ENCODE measurements around the gene PSMD9. TPM values are rescaled to one million over a fixed set of nuclear protein-coding genes. Genes with fewer than 3 reads are reported as not detected.
A peak's percentile ranks its signal among the peaks of the same experiment; 100 is the strongest.
"Not testable (repeated sequence)": the region's sequence is repeated elsewhere in the genome, so short reads cannot be mapped to it uniquely, and the experiment has no call there.

PSMD9 gene, protein sequence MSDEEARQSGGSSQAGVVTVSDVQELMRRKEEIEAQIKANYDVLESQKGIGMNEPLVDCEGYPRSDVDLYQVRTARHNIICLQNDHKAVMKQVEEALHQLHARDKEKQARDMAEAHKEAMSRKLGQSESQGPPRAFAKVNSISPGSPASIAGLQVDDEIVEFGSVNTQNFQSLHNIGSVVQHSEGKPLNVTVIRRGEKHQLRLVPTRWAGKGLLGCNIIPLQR
- 40.4 and 54.3 TPM in 2 replicates for total RNA-seq (2014; rRNA removed; shearing (Covaris generic))

GRCh38 chr12:121888478-121889273, at the start of gene PSMD9:
PSMD9 (plus strand) TSS chr12:121888790; CDS start chr12:121888857, 67 bp downstream.
- peak; percentile 94 for DNase-seq (ENCODE audit: low read depth)

DNA sequence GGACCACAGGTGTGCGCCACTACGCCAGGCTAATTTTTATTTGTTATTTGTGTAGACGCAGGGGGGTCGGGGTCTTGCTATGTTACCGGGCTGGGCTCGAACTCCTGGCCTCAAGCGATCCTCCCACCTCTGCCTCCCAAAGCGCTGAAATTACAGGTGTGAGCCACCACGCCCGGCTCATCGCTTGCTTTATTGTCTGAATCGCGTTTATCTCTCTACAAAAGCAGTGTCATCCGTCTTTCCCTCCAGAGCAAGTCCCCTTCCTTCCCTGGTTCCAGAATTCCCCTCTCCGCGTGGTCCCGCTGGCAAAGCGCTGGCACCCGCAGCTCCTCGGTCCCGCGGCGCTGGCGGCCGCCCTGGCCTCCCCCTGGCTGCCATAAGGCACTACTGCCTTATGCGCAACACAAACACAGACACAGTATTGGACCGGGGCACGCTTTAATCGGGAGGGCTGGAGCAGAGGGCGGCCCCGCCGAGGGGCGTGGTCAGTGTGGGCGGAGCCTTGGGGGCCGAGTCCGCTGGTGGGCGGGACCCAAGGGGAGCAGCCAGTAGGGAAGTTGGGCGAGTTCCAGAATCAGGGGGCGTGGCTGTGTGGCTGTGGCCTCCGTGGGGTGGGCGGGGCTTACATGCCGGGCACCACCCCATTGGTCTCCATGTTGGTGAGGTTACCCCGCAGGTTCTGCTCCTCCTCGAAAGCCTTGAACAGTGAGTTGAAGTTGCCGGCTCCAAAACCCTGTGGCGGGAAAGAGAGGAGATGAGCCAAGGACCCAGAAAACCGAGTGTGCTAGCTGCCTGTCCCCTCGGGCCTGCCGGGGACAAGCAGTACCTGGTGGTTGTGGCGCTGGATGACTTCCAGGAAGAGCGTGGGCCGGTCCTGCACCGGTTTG, 49.2 kb upstream of the PSMD9 start:
- DNase-seq (ENCODE audit: low read depth), result peak; percentile 94

DNA sequence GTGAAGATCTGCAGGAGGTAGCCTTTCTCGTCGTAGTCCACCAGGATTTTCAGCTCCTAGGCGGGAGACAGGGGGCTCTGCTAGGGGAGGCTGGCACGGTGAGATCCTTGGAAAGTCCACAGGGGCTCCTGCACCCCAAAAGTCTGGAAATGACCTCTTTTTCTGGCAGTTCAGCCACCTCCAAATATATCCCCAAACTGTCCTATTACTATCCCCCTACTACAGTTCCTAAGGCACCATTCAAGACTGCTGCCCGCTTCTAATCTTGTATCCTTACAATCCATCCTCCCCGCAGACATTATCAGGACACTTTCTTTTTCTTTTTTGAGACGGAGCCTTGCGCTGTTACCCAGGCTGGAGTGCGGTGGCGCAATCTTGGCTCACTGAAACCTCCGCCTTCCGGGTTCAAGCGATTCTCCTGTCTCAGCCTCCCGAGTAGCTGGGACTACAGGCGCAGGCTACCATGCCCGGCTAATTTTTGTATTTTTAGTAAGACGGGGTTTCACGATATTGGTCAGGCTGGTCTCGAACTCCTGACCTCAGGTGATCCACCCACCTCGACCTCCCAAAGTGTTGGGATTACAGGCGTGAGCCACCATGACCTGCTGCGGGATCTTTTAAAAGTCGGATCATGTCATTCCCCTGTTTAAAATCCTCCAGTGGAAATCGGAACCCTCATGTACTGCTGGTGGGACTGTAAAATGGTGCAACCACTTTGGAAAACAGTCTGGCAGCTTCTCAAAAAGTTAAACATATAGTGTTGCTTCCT, 48.4 kb upstream of the PSMD9 start:
- DNase-seq (ENCODE audit: low read depth), result no peak

DNA sequence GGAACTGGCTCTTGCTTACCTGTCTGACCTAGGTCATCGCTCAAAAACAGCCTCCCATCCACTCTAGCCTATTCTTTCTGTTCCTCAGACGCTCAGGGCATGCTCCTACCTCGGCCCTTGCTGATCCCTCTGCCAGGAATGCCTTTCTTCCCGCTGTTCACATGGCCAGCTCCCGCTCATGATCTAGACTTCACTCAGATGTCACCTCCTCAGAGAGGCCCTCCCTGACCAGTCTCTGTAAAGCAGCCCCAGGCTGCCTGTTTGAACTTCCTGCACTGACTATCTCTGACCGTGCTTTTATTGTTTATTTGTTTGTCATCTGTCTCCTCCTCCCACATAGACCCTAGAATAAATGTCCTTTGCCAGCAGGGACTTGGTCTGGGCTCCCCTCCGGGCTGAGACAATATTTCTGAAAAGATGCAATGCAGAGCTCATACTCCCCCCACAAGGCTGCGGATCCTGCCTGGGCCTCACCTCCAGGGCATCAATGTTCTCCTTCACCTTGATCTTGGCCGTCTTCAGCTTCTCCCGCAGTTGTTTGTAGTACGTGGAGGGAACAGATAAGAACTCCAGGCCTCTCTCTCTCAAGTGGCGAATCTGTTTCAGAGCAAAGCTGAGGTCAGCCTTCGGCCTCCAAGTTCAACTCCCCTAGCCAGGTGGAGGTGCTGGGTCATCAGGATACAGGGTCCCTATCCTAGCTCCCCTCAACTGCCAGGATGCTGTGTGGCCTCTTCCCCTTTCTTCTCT, 45.2 kb upstream of the PSMD9 start:
- no peak for DNase-seq (ENCODE audit: low read depth)

- no peak for DNase-seq (ENCODE audit: low read depth)
These were observed 42.9 kb upstream of the PSMD9 start for GRCh38 chr12:121845701-121846100.

GRCh38 chr12:121849211-121849610, 39.4 kb upstream of the PSMD9 start:
- DNase-seq (ENCODE audit: low read depth), result no peak

DNA sequence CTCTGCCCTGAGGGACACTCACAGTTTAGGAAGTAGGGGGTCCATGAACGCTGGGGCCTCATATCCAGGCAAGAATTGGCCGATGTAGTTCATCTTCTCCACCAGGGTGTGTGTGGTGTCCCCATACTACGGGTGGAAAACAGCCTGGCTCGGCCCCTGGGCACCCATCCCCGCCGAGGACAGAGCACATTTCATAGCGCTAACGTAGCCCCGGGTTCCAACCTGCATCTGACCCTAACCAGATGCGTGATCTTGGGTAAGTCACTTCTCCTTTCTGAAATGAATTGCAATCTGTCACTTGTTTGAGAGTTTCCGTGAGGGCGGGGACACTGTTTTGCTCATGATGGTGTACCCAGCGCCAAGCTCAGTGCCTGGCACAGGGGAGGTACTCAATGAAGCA, 38.9 kb upstream of the PSMD9 start:
- no peak for DNase-seq (ENCODE audit: low read depth)

DNA sequence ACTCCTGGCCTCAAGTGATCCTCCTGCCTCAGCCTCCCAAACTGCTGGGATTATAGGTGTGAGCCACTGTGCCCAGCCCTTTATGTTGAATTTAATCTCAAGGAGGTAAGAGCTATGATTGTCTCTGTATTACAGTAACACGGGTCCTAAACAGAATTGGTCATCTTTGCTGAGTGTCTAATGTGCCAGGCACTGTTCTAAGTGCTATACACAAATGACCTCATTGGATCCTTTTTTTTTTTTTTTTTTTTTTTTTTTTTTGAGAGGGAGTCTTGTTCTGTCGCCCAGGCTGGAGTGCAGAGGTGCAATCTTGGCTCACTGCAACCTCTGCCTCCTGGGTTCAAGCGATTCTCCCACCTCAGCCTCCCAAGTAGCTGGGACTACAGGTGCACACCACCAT, 36.2 kb upstream of the PSMD9 start:
- DNase-seq (ENCODE audit: low read depth), result not testable (repeated sequence)

DNA sequence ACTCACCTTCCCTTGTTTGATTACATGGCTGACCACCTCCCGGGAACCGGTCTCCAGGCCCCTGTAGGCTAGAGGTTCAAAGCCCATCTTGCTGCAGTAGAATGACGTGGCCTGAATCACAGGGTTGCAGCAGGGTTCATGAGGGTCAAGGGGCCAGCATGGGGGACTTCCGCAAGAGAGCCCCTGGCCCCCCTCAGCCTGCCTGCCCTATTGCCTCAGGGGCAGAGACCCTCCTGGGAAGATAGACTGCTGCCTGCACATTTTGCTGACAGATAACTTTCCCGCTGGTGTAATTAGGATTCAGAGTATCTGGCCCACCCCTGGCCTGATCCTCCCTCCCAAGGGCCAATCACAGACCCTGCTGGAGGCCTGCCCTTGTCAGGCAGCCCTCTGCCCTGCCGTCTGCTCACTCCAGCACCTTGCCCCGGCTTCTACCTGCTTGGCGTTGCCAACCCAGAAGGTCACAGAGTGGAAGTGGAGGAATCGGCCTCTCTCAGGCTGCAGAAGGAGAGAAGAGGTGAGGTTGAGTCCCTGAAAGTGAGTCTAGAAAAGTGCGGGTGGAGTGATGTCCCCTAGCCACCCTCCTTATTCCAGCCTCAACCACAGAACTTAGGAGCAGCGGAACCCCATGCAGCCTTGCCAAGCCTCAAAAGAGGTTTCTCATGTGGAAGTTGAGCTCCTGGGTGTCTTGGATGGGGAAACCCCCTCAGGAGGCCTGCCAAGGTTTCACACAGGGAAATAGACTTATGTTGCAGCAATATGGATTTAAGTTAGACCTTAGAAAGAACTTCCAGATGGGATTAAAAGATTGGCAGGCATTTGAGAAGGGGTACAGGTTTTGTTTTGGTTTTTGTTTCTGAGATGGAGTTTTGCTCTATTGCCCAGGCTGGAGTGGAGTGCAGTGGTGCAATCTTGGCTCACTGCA, 31.0 kb upstream of the PSMD9 start:
- DNase-seq (ENCODE audit: low read depth), result no peak

GRCh38 chr12:121858318-121858661, 30.3 kb upstream of the PSMD9 start:
- DNase-seq (ENCODE audit: low read depth), result no peak

- DNase-seq (ENCODE audit: low read depth), result peak; percentile 68
These were observed 29.7 kb upstream of the PSMD9 start, which contains the start of gene HPD for GRCh38 chr12:121858662-121859572. HPD (minus strand) TSS chr12:121858859; CDS start chr12:121858823, 36 bp downstream.

GRCh38 chr12:121860257-121860656, 28.3 kb upstream of the PSMD9 start:
- no peak for DNase-seq (ENCODE audit: low read depth)

DNA sequence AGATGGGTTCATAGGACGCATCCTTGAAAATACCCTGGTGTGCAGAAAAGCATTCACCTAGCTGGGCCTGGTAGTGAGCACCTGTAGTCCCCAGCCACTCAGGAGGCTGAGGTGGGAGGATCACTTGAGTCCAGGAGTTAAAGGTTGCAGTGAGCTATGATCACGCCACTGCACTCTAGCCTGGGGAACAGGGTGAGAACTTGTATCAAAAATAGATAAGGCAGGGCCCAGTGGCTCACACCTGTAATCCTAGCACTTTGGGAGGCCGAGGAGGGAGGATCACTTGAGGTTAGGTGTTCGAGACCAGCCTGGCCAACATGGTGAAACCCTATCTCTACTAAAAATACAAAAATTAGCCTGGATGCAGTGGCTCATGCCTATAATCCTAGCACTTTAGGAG, 27.9 kb upstream of the PSMD9 start:
- not testable (repeated sequence) for DNase-seq (ENCODE audit: low read depth)

DNA sequence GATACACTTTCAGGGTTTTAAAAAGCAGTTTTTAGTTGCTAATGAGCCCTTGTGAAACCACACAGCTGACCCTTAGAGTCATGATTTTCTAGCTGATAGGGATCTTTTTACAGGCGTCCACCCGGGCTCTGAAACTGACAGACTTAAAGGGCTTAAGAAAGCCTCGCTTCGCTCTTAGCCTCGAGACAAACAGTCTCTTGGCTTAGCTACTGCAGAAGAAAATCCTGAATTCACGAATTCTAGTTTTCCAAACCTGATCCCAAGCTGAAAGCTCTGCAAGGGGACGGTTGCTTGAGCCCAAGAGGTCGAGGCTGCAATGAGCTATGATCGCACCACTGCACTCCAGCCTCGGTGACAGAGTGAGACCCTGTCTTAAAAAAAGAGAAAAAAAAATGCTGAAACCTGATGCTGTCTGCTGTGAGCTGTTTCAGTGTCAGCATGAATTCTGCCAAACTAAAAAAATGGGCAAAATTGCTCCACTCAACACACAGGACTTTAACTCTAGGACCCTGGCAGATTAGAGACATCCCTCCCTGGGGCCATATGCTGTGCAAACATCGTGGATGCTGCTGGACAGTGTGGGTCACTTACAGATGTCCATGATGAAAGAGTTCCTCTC, 26.8 kb upstream of the PSMD9 start:
- DNase-seq (ENCODE audit: low read depth), result peak; percentile 40

DNA sequence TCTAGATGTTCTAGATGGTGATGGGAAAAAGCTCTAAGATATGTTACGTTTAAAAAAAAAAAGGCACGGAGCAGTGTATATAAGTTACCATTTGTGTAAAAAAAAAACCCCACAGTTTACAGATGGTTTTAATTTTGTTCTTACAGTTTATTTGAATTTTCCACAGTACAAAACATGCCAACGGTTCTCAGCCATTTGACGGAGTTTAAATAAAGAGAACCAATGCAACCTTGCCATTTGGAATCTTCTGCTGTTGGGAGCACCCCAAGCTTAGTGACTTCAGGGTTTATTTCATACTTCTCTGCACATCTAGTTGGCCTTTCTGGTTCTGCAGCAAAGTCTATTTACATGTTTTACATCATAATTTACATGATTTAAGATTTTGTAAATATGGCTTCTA, 22.3 kb upstream of the PSMD9 start:
- DNase-seq (ENCODE audit: low read depth), result no peak

DNA sequence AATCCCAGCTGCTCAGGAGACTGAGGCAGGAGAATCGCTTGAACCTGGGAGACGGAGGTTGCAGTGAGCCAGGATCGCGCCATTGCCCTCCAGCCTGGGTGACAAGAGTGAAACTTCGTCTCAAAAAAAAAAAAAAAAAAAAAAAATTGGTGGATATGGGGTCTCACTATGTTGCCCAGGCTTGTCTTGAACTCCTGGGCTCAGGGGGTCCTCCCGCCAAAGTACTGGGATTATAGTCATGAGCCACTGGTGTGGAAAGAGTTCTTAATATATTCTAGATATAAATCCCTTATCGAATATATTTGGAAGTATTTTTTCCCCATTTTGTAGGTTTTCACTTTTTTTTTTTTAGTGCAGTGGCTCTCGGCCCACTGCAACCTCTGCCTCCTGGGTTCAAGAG, 19.4 kb upstream of the PSMD9 start:
- DNase-seq (ENCODE audit: low read depth), result not testable (repeated sequence)

- DNase-seq (ENCODE audit: low read depth), result no peak
These were observed 17.1 kb upstream of the PSMD9 start for GRCh38 chr12:121871467-121871866.
